CD14-positive monocyte (primary cell): ENCODE measurements around the gene RABAC1. TPM values are rescaled to one million over a fixed set of nuclear protein-coding genes. Genes with fewer than 3 reads are reported as not detected.

ENCODE experiments used
- DNase-seq, 3 donors: peaks; one replicate each; pipeline ENCODE4 v3.0.0-alpha.2; 2011 to 2022
- H2AFZ ChIP-seq: 2 replicates; pipeline ENCODE4 v1.6.0; 2012; ENCODE audit warnings: mild to moderate bottlenecking, low read depth, low read length, inconsistent platforms; ENCODE audit not compliant: insufficient read depth, poor library complexity, severe bottlenecking
- H3K27ac ChIP-seq, 2 donors: 1 replicate in 1 of 2; 2 replicates in 1 of 2; pipeline ENCODE4 v1.5.1; 2012 to 2013; ENCODE audit warnings: low read length in 2 of 2, control low read depth in 1 of 2, inconsistent platforms in 1 of 2, low read depth in 1 of 2, mild to moderate bottlenecking in 1 of 2
- H3K27me3 ChIP-seq, 2 donors: one replicate each; pipeline versions ENCODE4 v1.6.0 to v1.6.1; 2011 to 2013; ENCODE audit warnings: low read length in 2 of 2; ENCODE audit not compliant: control insufficient read depth in 2 of 2, insufficient read depth in 2 of 2
- H3K36me3 ChIP-seq, 2 donors: replicated peaks in 1 of 2; 1 replicate in 1 of 2; 2 replicates in 1 of 2; pipeline versions ENCODE4 v1.5.1 to v1.6.1; 2012 to 2013; ENCODE audit warnings: low read length in 2 of 2, control low read depth in 1 of 2, inconsistent platforms in 1 of 2, mild to moderate bottlenecking in 1 of 2; ENCODE audit not compliant: insufficient read depth in 2 of 2, control insufficient read depth in 1 of 2
- H3K4me1 ChIP-seq, 2 donors: 1 replicate in 1 of 2; 2 replicates in 1 of 2; pipeline versions ENCODE4 v1.5.1 to v1.6.1; 2012 to 2013; ENCODE audit warnings: low read length in 2 of 2, control low read depth in 1 of 2, inconsistent platforms in 1 of 2, mild to moderate bottlenecking in 1 of 2, moderate library complexity in 1 of 2; ENCODE audit not compliant: insufficient read depth in 2 of 2, control insufficient read depth in 1 of 2
- H3K4me2 ChIP-seq: replicated peaks from 2 replicates; pipeline ENCODE3; 2012; ENCODE audit warnings: low read length, moderate library complexity, mild to moderate bottlenecking; ENCODE audit not compliant: poor library complexity, severe bottlenecking; ENCODE audit errors: extremely low read depth
- H3K4me3 ChIP-seq, 3 experiments: fragments of 200-600 bp in 1 of 3; sonication (generic) in 1 of 3; replicated peaks in 1 of 3; 1 replicate in 2 of 3; 2 replicates in 1 of 3; pipeline ENCODE4 v1.5.1; 2011 to 2013; ENCODE audit warnings: low read length in 3 of 3, mild to moderate bottlenecking in 3 of 3, control low read depth in 2 of 3, low read depth in 2 of 3, inconsistent platforms in 1 of 3, moderate library complexity in 1 of 3
- H3K79me2 ChIP-seq: 2 replicates; pipeline ENCODE4 v1.6.0; 2012; ENCODE audit warnings: mild to moderate bottlenecking, control low read depth, inconsistent platforms, low read length, moderate library complexity; ENCODE audit not compliant: insufficient read depth
- H3K9ac ChIP-seq: 2 replicates; pipeline ENCODE4 v1.6.0; 2017; ENCODE audit warnings: low read length, mild to moderate bottlenecking; ENCODE audit not compliant: insufficient read depth, poor library complexity, severe bottlenecking
- H3K9me3 ChIP-seq, 2 donors: replicated peaks in 1 of 2; 1 replicate in 1 of 2; 2 replicates in 1 of 2; pipeline versions ENCODE4 v1.5.1 to v1.6.1; 2012 to 2013; ENCODE audit warnings: low read length in 2 of 2, control low read depth in 1 of 2; ENCODE audit not compliant: control insufficient read depth in 1 of 2, insufficient read depth in 1 of 2
- H4K20me1 ChIP-seq: 2 replicates; pipeline ENCODE4 v1.6.0; 2012; ENCODE audit warnings: mild to moderate bottlenecking, low read length, control low read depth, moderate library complexity; ENCODE audit not compliant: insufficient read depth
- H3K27ac Mint-ChIP-seq, 7 donors: one replicate each; pipeline ENCODE4 v1.8.0; 2020; ENCODE audit warnings: mild to moderate bottlenecking in 7 of 7, mixed read lengths in 7 of 7, moderate library complexity in 6 of 7, inconsistent platforms in 2 of 7
- H3K27me3 Mint-ChIP-seq, 3 donors: one replicate each; pipeline ENCODE4 v1.8.0; 2021 to 2022; ENCODE audit warnings: low read depth in 3 of 3, mild to moderate bottlenecking in 3 of 3, mixed read lengths in 3 of 3, moderate library complexity in 3 of 3, inconsistent platforms in 1 of 3
- H3K36me3 Mint-ChIP-seq, 2 donors: one replicate each; pipeline ENCODE4 v1.8.0; 2020; ENCODE audit warnings: mixed read lengths in 2 of 2, inconsistent platforms in 1 of 2, mild to moderate bottlenecking in 1 of 2
- H3K4me1 Mint-ChIP-seq: one replicate; pipeline ENCODE4 v1.8.0; 2020; ENCODE audit warnings: mild to moderate bottlenecking, mixed read lengths
- H3K4me3 Mint-ChIP-seq, 2 donors: one replicate each; pipeline ENCODE4 v1.8.0; 2020; ENCODE audit warnings: mild to moderate bottlenecking in 2 of 2, mixed read lengths in 2 of 2, moderate library complexity in 1 of 2
- H3K9me3 Mint-ChIP-seq, 7 donors: one replicate each; pipeline ENCODE4 v1.8.0; 2020 to 2022; ENCODE audit warnings: mixed read lengths in 7 of 7, mild to moderate bottlenecking in 6 of 7, moderate library complexity in 6 of 7, inconsistent platforms in 2 of 7
- WGBS: methylation state at CpG from one replicate; pipeline ENCODE4 v1.1.5; 2013; ENCODE audit warnings: missing lambda C conversion rate; ENCODE audit not compliant: insufficient coverage; 5-methylcytosine and 5-hydroxymethylcytosine counted together
- intact Hi-C, 2 donors: fragments of 100-400 bp; cut with micrococcal nuclease; formaldehyde crosslinking; loops; one replicate each; pipeline versions ENCODE4 v1.15.0 to v1.15.1; 2023
- polyA plus RNA-seq, 3 donors: library from polyadenylated mRNA; depleted of rRNA in 1 of 3; unstranded in 2 of 3; stranded (reverse) in 1 of 3; fragments of 300-500 nt in 2 of 3; fragments of >200 nt in 1 of 3; fragmentation: Illumina TruSeq in 2 of 3; gene quantifications; 1 replicate in 2 of 3; 2 replicates in 1 of 3; pipeline ENCODE4 v1.2.3, GENCODE V29; 2012 to 2021
- TF ChIP-seq, protein P1 (sequence below): fragments of 200-600 bp; IDR thresholded peaks from one replicate; pipeline ENCODE4 v1.8.0; 2022; ENCODE audit warnings: antibody characterized with exemption, mild to moderate bottlenecking

RABAC1 gene
- polyA plus RNA-seq, 3 donors, result 126 to 234 (median 202) TPM

DNA sequence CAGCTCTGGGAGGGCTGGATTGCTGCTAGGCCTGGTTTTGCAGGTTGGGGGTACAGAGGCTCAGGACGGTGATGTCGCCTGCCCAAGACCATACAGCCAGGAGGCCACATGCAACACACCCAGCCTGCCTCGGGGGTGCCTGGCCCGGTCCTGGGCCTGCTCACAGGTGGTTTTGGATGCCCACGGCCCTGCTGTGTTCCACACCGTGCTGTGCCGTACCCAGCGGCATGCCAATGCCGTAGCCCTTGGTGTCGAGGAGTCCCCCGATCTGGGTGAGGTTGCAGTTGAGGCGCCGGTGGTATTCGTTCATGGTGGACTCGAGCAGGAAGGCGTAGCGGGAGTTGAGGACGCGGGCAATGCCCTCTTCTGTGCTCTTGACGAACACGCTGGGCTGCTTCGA lies 46.4 kb upstream of the RABAC1 start:
- no peak overlapping the region for H2AFZ ChIP-seq
- peaks cover 0 to 5% of the 10 kb centered on the region in 2 donors for H3K27me3 ChIP-seq
- intact Hi-C loops, result no loop called here
- H3K79me2 ChIP-seq, result no peaks in the 10 kb centered on the region
- peaks cover 8 to 22% (median 12%) of the 10 kb centered on the region in 3 donors for H3K27me3 Mint-ChIP-seq
- no peak overlapping the region for H3K27ac ChIP-seq
- H3K4me3 ChIP-seq, result no peak overlapping the region
- no peaks in the 10 kb centered on the region for H4K20me1 ChIP-seq
- peaks cover 0 to 1% (median 0%) of the 10 kb centered on the region in 7 donors for H3K9me3 Mint-ChIP-seq
- H3K36me3 ChIP-seq, result no peaks in the 10 kb centered on the region
- no peaks in the 10 kb centered on the region for H3K36me3 Mint-ChIP-seq
- no peaks in the 10 kb centered on the region for H3K4me1 Mint-ChIP-seq
- H3K9ac ChIP-seq, result no peak overlapping the region
- WGBS, result 97% methylated on average over 22 of the region's 22 CpGs
- H3K4me2 ChIP-seq, result no peak overlapping the region
- no peak overlapping the region for H3K4me3 Mint-ChIP-seq
- no peaks in the 10 kb centered on the region for H3K4me1 ChIP-seq
- no peaks in the 10 kb centered on the region for H3K9me3 ChIP-seq
- no peak for DNase-seq
- TF ChIP-seq, protein P1, sequence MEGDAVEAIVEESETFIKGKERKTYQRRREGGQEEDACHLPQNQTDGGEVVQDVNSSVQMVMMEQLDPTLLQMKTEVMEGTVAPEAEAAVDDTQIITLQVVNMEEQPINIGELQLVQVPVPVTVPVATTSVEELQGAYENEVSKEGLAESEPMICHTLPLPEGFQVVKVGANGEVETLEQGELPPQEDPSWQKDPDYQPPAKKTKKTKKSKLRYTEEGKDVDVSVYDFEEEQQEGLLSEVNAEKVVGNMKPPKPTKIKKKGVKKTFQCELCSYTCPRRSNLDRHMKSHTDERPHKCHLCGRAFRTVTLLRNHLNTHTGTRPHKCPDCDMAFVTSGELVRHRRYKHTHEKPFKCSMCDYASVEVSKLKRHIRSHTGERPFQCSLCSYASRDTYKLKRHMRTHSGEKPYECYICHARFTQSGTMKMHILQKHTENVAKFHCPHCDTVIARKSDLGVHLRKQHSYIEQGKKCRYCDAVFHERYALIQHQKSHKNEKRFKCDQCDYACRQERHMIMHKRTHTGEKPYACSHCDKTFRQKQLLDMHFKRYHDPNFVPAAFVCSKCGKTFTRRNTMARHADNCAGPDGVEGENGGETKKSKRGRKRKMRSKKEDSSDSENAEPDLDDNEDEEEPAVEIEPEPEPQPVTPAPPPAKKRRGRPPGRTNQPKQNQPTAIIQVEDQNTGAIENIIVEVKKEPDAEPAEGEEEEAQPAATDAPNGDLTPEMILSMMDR, result no peak
- H3K27ac Mint-ChIP-seq, result peak overlapping the region in 1 of 7 donors; percentile 17

DNA sequence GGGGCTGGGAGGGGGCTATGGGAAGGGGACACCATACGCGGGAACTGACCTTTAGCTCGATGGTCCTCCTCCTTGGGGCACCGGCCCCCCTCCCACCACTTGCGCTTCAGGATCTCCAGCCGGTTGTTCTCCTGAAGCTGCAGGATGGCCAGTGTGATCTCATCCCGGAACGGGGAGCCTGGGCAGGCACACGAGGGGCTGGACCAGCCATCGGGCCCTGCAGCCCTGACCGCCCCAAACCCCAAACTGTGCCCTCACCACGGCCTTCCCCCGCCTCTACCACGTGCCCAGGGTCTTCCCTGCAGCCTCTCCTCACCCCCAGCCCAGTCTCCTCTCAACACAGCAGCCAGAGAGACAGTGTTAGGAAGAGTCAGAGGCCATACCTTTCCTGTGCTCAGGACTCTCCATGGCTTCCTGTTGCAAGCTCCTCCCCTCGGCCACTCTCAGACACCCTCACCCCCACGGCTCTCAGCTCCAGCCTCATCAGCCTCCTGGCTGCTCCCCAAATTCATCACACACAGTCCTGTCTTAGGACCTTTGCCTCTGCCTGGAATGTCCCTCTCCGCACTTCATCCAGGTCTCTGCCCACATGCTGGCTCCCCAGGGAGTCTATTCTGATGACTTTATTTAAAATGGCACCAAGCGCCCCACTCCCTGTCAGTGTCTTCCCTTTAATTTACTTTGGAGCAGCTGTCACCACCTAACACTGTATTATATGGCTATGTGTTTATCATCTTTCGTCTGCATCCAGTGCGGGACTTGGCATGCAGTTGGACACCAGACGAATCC lies 44.6 kb upstream of the RABAC1 start:
- no peak overlapping the region for H3K27ac Mint-ChIP-seq
- Histone ChIP-seq H3K79me2 (no peaks in the 10 kb centered on the region), H2AFZ (no peak overlapping the region), H3K36me3 (no peaks in the 10 kb centered on the region), H3K9me3 (peaks cover 0 to 5% of the 10 kb centered on the region in 2 donors), H3K4me1 (no peaks in the 10 kb centered on the region), H3K4me2 (no peak overlapping the region), H3K9ac (no peak overlapping the region), H3K27ac (no peak overlapping the region), H3K27me3 (peaks cover 13 to 20% of the 10 kb centered on the region in 2 donors), H3K4me3 (no peak overlapping the region), H4K20me1 (no peaks in the 10 kb centered on the region)
- H3K27me3 Mint-ChIP-seq, result peaks cover 23 to 36% (median 25%) of the 10 kb centered on the region in 3 donors
- peaks cover 0 to 3% (median 0%) of the 10 kb centered on the region in 7 donors for H3K9me3 Mint-ChIP-seq
- 88% methylated on average over 18 of the region's 21 CpGs for WGBS
- H3K4me1 Mint-ChIP-seq, result peaks cover 2% of the 10 kb centered on the region
- intact Hi-C loops, result no loop called here
- DNase-seq, result no peak
- H3K36me3 Mint-ChIP-seq, result peaks cover 0 to 5% of the 10 kb centered on the region in 2 donors
- no peak overlapping the region for H3K4me3 Mint-ChIP-seq
- TF ChIP-seq, protein P1, result no peak
